Esophagus squamous epithelium (tissue), 5 donors: ENCODE measurements around the gene PDRG1. TPM values are rescaled to one million over a fixed set of nuclear protein-coding genes. Genes with fewer than 3 reads are reported as not detected.

Experiments
- DNase-seq: peaks from one replicate; lab custom pipeline; 2025; lab: John Stamatoyannopoulos, UW
- H3K27ac ChIP-seq, 4 donors: fragments of 200-600 bp; sonication (generic); one replicate each; pipeline ENCODE4 v1.5.1; 2016 to 2019; ENCODE audit warnings: mild to moderate bottlenecking in 1 of 4
- H3K27me3 ChIP-seq, 4 donors: fragments of 200-600 bp; sonication (generic); 1 replicate in 3 of 4; 2 replicates in 1 of 4; pipeline versions ENCODE4 v1.5.1 to v1.6.0; 2017 to 2021; ENCODE audit warnings: antibody characterized with exemption in 1 of 4
- H3K36me3 ChIP-seq, 3 donors: fragments of 200-600 bp; sonication (generic); one replicate each; pipeline ENCODE4 v1.5.1; 2016 to 2019
- H3K4me1 ChIP-seq, 3 donors: fragments of 200-600 bp; sonication (generic); one replicate each; pipeline ENCODE4 v1.5.1; 2017 to 2019
- H3K4me3 ChIP-seq, 4 donors: fragments of 200-600 bp; sonication (generic); 1 replicate in 3 of 4; 2 replicates in 1 of 4; pipeline ENCODE4 v1.5.1; 2016 to 2019; ENCODE audit warnings: mild to moderate bottlenecking in 2 of 4, moderate library complexity in 1 of 4
- H3K9me3 ChIP-seq, 3 donors: fragments of 200-600 bp; sonication (generic); one replicate each; pipeline ENCODE4 v1.5.1; 2016 to 2019
- POLR2A ChIP-seq, 4 donors: fragments of 450-650 bp; IDR thresholded peaks; one replicate each; pipeline ENCODE4 v1.6.1; 2017; ENCODE audit warnings: antibody characterized with exemption in 4 of 4, mild to moderate bottlenecking in 4 of 4, moderate library complexity in 3 of 4
- whole genome bisulfite sequencing, 2 donors: methylation state at CpG; one replicate each; pipeline ENCODE4 v1.1.5; 2018; 5-methylcytosine and 5-hydroxymethylcytosine counted together
- intact Hi-C: fragments of 100-400 bp; cut with DNase I; formaldehyde crosslinking; loops from one replicate; pipeline ENCODE4 v1.15.0; 2022
- total RNA-seq, 4 donors: library from RNA; depleted of rRNA; stranded (reverse); fragments of >200 nt; gene quantifications; one replicate each; pipeline ENCODE4 v1.1.0, GENCODE V29; 2016
- TF ChIP-seq, protein P1 (sequence below), 6 experiments: fragments of 450-650 bp in 4 of 6; fragments of 200-600 bp in 2 of 6; sonication (generic) in 2 of 6; IDR thresholded peaks; one replicate each; pipeline ENCODE4 v1.5.1; 2016 to 2019; ENCODE audit warnings: antibody characterized with exemption in 6 of 6, mild to moderate bottlenecking in 4 of 6, moderate library complexity in 4 of 6
- donor health status: DM: yes; HTN: yes; CAD: no.

Gene PDRG1
- total RNA-seq, 4 donors from 2014 or later, result 6.6 to 14.8 (median 11.1) TPM

DNA sequence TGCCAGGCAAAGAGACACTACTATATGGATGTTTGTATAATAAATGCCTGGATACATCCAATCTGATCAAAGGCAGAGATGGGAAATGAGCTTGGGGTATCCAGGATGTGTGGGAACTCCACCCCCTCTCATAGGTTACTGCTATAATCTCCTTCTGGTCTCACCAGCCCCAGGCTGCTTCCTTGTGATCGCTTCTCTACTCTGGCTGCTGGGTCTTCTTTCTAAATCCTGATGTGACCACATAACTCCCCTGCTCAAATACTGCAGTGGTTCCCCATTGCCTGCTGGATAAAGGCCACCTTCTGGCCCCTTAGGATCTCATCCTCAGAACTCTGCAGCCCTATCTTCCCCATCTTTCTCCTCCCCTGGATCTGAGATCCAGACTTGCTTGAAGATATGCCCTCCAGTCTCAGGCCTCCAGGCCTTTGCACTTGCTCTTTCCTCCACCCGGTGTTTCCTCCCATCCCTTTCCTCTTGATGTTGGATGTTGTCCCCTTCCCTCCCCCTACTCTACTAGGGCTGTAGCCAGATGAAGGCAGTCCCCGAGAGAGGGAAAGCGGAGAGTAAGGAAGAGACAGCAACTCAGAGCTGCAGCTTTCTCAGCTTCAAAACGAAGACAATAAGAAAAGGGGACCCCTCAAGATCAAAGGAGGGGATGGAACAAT is 15.3 kb upstream of the PDRG1 start:
- TF ChIP-seq, protein P1, sequence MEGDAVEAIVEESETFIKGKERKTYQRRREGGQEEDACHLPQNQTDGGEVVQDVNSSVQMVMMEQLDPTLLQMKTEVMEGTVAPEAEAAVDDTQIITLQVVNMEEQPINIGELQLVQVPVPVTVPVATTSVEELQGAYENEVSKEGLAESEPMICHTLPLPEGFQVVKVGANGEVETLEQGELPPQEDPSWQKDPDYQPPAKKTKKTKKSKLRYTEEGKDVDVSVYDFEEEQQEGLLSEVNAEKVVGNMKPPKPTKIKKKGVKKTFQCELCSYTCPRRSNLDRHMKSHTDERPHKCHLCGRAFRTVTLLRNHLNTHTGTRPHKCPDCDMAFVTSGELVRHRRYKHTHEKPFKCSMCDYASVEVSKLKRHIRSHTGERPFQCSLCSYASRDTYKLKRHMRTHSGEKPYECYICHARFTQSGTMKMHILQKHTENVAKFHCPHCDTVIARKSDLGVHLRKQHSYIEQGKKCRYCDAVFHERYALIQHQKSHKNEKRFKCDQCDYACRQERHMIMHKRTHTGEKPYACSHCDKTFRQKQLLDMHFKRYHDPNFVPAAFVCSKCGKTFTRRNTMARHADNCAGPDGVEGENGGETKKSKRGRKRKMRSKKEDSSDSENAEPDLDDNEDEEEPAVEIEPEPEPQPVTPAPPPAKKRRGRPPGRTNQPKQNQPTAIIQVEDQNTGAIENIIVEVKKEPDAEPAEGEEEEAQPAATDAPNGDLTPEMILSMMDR (IDR thresholded peaks at IDR 0.05), result no peak
- TF ChIP-seq POLR2A (IDR thresholded peaks at IDR 0.05), result no peak
- intact Hi-C loops, result no loop called here
- Histone ChIP-seq H3K9me3 (no peaks in the 10 kb centered on the region), H3K27me3 (peaks cover 0 to 97% (median 1%) of the 10 kb centered on the region in 4 donors), H3K4me3 (no peak overlapping the region), H3K36me3 (no peaks in the 10 kb centered on the region), H3K4me1 (peaks cover 0 to 11% (median 11%) of the 10 kb centered on the region in 3 donors), H3K27ac (no peak overlapping the region)
- no peak for DNase-seq
- 5 to 16% methylated on average over 3 of the region's 5 CpGs for WGBS, 2 donors

DNA sequence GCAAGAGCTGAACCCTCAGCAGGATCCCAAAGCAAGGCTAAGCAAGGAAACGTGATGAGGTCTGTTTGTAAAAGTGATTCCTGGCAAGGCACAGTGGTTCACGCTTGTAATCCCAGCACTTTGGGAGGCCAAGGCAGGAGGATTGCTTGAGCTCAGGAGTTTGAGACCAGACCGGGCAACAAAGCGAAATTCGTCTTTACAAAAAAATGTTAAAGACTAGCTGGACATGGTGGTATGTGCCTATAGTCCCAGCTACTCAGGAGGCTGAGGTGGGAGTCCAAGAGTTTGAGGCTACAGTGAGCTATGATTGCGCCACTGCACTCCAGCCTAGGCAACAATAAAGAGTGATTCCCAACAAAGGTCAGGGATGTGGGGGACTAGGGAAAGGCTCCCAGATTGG is 12.0 kb upstream of the PDRG1 start:
- peaks cover 0 to 88% (median 1%) of the 10 kb centered on the region in 4 donors for H3K27me3 ChIP-seq
- DNase-seq, result no peak

DNA sequence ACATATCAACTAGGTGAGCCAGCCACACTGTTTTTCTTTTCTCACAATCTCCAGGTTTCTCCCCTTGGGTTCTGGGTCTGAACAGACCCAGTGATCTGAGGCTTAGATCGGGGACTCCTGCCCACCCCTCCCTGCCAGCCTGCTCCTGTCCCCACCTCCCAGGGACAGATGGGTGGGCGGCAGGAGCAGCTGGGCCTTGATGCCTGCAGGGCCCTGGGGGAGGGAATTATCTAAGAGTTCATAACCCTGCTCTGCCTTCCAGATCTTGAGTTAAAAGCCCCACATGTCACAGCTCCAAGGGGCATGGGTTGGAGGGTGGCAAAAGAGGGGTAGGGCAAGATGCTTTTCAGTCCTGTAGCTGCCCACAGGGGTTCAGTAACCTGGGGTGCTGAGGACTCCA is 10.9 kb upstream of the PDRG1 start:
- no peak for TF ChIP-seq POLR2A (IDR thresholded peaks at IDR 0.05)
- TF ChIP-seq, protein P1 (IDR thresholded peaks at IDR 0.05), result no peak
- Histone ChIP-seq H3K9me3 (no peaks in the 10 kb centered on the region), H3K27me3 (peaks cover 0 to 87% (median 1%) of the 10 kb centered on the region in 4 donors), H3K4me3 (no peak overlapping the region), H3K4me1 (peaks cover 0 to 2% (median 0%) of the 10 kb centered on the region in 3 donors), H3K36me3 (no peaks in the 10 kb centered on the region), H3K27ac (no peak overlapping the region)
- intact Hi-C loops, result no loop called here
- 17% methylated on average over 2 of the region's 2 CpGs; no CpG with 5 or more reads in 1 of the 2 donors for WGBS, 2 donors
- DNase-seq, result no peak

More for the DNA sequence above, 12.0 kb upstream of the PDRG1 start:
- TF ChIP-seq, protein P1 (IDR thresholded peaks at IDR 0.05), result no peak
- TF ChIP-seq POLR2A (IDR thresholded peaks at IDR 0.05), result no peak
- Histone ChIP-seq H3K4me1 (peaks cover 0 to 11% (median 11%) of the 10 kb centered on the region in 3 donors), H3K36me3 (no peaks in the 10 kb centered on the region), H3K9me3 (no peaks in the 10 kb centered on the region), H3K4me3 (no peak overlapping the region), H3K27ac (no peak overlapping the region)
- 56 to 64% methylated on average over 6 of the region's 6 CpGs for WGBS, 2 donors
- intact Hi-C loops, result no loop called here

DNA sequence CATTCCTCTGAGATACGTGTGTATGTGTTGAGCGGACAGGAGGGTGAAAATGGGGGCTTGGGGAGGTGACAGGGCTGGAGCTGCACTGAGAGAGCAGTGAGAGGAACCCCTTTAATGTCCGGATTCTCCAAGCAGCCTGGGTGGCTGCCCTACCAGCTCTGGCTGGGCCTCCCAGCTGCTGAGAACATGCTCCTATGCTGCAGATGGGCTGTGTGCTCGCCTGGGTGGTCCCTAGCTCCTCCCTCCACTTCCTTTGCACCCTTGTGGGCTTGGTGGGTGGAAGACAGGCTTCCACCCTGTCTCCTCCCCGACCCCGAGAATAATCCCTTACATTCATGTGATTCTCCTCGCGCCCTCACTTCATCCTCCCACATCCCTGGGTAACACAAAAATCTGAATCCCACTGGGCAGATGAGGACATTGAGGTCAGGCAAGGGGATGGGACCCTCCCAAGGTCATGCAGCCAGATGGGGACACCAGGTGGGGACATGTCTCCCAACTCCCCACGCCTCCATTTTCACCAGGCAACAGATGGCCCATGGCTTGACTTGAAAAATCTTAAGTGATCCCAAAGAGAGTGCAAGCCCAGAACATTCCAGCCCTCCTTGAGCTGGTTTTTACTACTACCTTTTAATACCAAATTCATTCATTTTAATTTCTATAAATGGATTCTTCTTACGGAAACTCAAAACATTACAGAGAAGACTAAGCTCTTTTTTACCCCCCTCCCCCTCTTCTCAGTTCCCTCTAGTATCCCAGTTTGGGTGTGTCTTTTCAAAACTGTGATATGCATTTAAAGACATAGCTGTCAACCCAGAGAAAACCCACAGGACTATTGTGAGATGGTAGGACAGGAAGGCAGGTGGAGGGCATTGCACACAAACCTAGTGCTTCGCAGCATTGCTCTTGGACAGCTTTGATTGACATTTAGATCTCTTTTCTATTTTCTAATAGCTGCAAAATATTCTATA is 5.0 kb upstream of the PDRG1 start:
- TF ChIP-seq, protein P1 (IDR thresholded peaks at IDR 0.05), result no peak
- TF ChIP-seq POLR2A (IDR thresholded peaks at IDR 0.05), result no peak
- H3K27me3 ChIP-seq, result peaks cover 0 to 55% (median 0%) of the 10 kb centered on the region in 4 donors
- no peak overlapping the region for H3K4me3 ChIP-seq
- 39 to 43% methylated on average over 6 to 7 of the region's 11 CpGs for WGBS, 2 donors
- DNase-seq, result no peak
- no peaks in the 10 kb centered on the region for H3K9me3 ChIP-seq
- H3K4me1 ChIP-seq, result no peaks in the 10 kb centered on the region
- H3K36me3 ChIP-seq, result no peaks in the 10 kb centered on the region
- no peak overlapping the region for H3K27ac ChIP-seq
- intact Hi-C loops, result no loop called here
